Measurements from ENCODE around the gene TAC4.

- TF ChIP-seq CTCF (IDR thresholded peaks at IDR 0.05) = no peak
- no peak for TF ChIP-seq POLR2A (IDR thresholded peaks at IDR 0.05)
These were observed 48.4 kb upstream of the TAC4 start for GRCh38 chr17:49896222-49896621.

Measured in uterus (tissue), 2 donors.